Panc1 (cell line): ENCODE data around the gene POLR3A. TPM values are rescaled to one million over a fixed set of nuclear protein-coding genes. Genes with fewer than 3 reads are reported as not detected.
A peak's percentile ranks its signal among the peaks of the same experiment; 100 is the strongest.

Experiments
- ATAC-seq: fragments of 200-7000 bp; cut with Tn5 transposase; 2 replicates; pipeline ENCODE4 v1.9.1; 2020; ENCODE audit warnings: mild to moderate bottlenecking, moderate library complexity
- BruUV-seq: library from RNA; stranded (reverse); fragments of 400-500 nt; replicated peaks from 2 replicates; lab custom pipeline; 2021; lab: Mats Ljungman, UMichigan
- CTCF ChIA-PET: fragments of 300-600 bp; sonication (Branson Sonifier 250); formaldehyde crosslinking; loops from one replicate; lab custom pipeline; 2022; ENCODE audit warnings: antibody characterized with exemption; lab: Charles Lee
- POLR2A ChIA-PET: fragments of 300-600 bp; sonication (Branson Sonifier 250); formaldehyde crosslinking; loops from one replicate; lab custom pipeline; 2022; ENCODE audit warnings: antibody characterized with exemption; lab: Charles Lee
- DNase-seq: peaks from one replicate; pipeline ENCODE4 v3.0.0-alpha.2; 2010; ENCODE audit warnings: low read depth, low spot score
- H3K27ac ChIP-seq: 2 replicates; pipeline ENCODE4 v1.5.1; 2011; ENCODE audit warnings: mild to moderate bottlenecking, low read length, inconsistent platforms
- H3K27me3 ChIP-seq: fragments of 200-500 bp; sonication (Bioruptor generic); 2 replicates; pipeline ENCODE4 v1.6.0; 2014; ENCODE audit warnings: low read length, inconsistent platforms; ENCODE audit not compliant: control insufficient read depth, insufficient read depth
- H3K36me3 ChIP-seq: fragments of 200-500 bp; sonication (Bioruptor generic); 2 replicates; pipeline ENCODE4 v1.5.1; 2014; ENCODE audit warnings: inconsistent platforms, mild to moderate bottlenecking, low read length, moderate library complexity; ENCODE audit not compliant: control insufficient read depth, insufficient read depth
- H3K4me1 ChIP-seq: 2 replicates; pipeline ENCODE4 v1.5.1; 2011; ENCODE audit warnings: inconsistent platforms, mild to moderate bottlenecking, low read length, moderate library complexity; ENCODE audit not compliant: control insufficient read depth, insufficient read depth
- H3K4me3 ChIP-seq, 2 experiments: 2 replicates each; pipeline ENCODE4 v1.5.1; 2011 to 2012; ENCODE audit warnings: low read depth in 2 of 2, low read length in 2 of 2, mild to moderate bottlenecking in 2 of 2, inconsistent platforms in 1 of 2, moderate library complexity in 1 of 2
- H3K9me3 ChIP-seq: fragments of 200-500 bp; sonication (Bioruptor generic); 2 replicates; pipeline ENCODE4 v1.5.1; 2014; ENCODE audit warnings: low read depth, mild to moderate bottlenecking, inconsistent platforms, low read length, moderate library complexity; ENCODE audit not compliant: control insufficient read depth, insufficient read depth
- POLR2AphosphoS5 ChIP-seq: IDR thresholded peaks from 2 replicates; pipeline ENCODE4 v1.6.1; 2012; ENCODE audit warnings: mild to moderate bottlenecking, low read depth, low read length, moderate library complexity
- SIN3A ChIP-seq: IDR thresholded peaks from 2 replicates; pipeline ENCODE4 v1.6.1; 2012; ENCODE audit warnings: low read depth, mild to moderate bottlenecking, low read length, moderate library complexity, borderline replicate concordance; ENCODE audit not compliant: insufficient read depth
- TCF7L2 ChIP-seq: IDR thresholded peaks from 2 replicates; pipeline ENCODE4 v1.6.1; 2011; ENCODE audit warnings: mild to moderate bottlenecking, low read depth, low read length, inconsistent platforms
- in situ Hi-C: cut with HindIII; loops from 2 replicates; pipeline ENCODE4 v1.10.0; 2016; ENCODE audit warnings: low sequenced_read_pairs, low pct_unique_long_range_greater_than_20kb
- intact Hi-C: fragments of 100-400 bp; cut with micrococcal nuclease; formaldehyde crosslinking; loops from one replicate; pipeline ENCODE4 v1.10.0; 2022; ENCODE audit not compliant: unreplicated experiment
- total RNA-seq: library from RNA; stranded (reverse); gene quantifications from one replicate; pipeline ENCODE4 v1.2.1, GENCODE V29; 2021; ENCODE audit not compliant: unreplicated experiment
- TF ChIP-seq, protein P1 (sequence below): fragments of 450-650 bp; IDR thresholded peaks from 2 replicates; pipeline ENCODE4 v1.5.1; 2017; ENCODE audit warnings: mild to moderate bottlenecking
- TF ChIP-seq, protein P2 (sequence below), 2 experiments: IDR thresholded peaks; 2 replicates each; pipeline ENCODE4 v1.6.1; 2011 to 2012; ENCODE audit warnings: low read depth in 2 of 2, control low read depth in 1 of 2, low read length in 1 of 2, mild to moderate bottlenecking in 1 of 2, moderate library complexity in 1 of 2; ENCODE audit not compliant: insufficient read depth in 1 of 2

POLR3A gene
- total RNA-seq, 1 experiment from 2014 or later = 26.3 TPM

DNA sequence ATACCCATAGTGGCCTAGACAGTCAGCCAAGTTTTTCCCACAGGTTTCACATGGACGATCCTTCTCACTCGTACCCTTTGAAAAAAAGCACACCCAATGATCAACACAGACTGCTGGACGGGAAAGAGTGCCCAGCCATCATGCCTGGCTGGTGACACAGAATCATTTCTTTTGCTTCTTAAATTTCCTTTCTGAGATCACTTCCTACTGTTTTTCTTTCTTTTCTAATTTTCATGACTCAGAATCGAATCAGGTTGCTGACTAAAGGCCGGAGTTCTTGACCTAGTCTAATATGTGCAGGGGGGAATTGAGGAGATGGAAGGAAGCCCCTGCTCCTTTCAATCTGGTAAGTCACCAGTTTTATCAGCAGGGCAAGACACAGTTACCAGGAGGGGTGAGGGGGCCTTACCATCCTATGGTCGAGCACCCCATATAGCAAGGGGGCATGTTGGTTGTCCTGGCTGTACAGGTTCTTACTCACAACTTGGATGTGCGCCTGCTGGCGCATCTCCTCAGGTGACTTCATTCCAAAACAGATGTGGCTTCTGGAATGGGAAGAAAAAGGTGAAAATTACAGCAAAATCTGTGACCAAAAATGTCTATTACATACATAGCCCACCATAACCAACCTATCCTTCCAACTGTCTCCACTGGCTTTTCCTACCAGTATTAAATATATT is 3.5 kb downstream of the POLR3A start:
- no peaks in the 10 kb centered on the region for H3K27me3 ChIP-seq
- no peaks in the 10 kb centered on the region for H3K9me3 ChIP-seq
- peaks cover 27% of the 10 kb centered on the region for H3K36me3 ChIP-seq
- ChIA-PET POLR2A (no interaction called here), CTCF (no interaction called here)
- ATAC-seq = no peak
- TF ChIP-seq POLR2AphosphoS5 (no peak), TCF7L2 (no peak), SIN3A (no peak)
- TF ChIP-seq, protein P1, sequence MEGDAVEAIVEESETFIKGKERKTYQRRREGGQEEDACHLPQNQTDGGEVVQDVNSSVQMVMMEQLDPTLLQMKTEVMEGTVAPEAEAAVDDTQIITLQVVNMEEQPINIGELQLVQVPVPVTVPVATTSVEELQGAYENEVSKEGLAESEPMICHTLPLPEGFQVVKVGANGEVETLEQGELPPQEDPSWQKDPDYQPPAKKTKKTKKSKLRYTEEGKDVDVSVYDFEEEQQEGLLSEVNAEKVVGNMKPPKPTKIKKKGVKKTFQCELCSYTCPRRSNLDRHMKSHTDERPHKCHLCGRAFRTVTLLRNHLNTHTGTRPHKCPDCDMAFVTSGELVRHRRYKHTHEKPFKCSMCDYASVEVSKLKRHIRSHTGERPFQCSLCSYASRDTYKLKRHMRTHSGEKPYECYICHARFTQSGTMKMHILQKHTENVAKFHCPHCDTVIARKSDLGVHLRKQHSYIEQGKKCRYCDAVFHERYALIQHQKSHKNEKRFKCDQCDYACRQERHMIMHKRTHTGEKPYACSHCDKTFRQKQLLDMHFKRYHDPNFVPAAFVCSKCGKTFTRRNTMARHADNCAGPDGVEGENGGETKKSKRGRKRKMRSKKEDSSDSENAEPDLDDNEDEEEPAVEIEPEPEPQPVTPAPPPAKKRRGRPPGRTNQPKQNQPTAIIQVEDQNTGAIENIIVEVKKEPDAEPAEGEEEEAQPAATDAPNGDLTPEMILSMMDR = no peak
- TF ChIP-seq, protein P2, sequence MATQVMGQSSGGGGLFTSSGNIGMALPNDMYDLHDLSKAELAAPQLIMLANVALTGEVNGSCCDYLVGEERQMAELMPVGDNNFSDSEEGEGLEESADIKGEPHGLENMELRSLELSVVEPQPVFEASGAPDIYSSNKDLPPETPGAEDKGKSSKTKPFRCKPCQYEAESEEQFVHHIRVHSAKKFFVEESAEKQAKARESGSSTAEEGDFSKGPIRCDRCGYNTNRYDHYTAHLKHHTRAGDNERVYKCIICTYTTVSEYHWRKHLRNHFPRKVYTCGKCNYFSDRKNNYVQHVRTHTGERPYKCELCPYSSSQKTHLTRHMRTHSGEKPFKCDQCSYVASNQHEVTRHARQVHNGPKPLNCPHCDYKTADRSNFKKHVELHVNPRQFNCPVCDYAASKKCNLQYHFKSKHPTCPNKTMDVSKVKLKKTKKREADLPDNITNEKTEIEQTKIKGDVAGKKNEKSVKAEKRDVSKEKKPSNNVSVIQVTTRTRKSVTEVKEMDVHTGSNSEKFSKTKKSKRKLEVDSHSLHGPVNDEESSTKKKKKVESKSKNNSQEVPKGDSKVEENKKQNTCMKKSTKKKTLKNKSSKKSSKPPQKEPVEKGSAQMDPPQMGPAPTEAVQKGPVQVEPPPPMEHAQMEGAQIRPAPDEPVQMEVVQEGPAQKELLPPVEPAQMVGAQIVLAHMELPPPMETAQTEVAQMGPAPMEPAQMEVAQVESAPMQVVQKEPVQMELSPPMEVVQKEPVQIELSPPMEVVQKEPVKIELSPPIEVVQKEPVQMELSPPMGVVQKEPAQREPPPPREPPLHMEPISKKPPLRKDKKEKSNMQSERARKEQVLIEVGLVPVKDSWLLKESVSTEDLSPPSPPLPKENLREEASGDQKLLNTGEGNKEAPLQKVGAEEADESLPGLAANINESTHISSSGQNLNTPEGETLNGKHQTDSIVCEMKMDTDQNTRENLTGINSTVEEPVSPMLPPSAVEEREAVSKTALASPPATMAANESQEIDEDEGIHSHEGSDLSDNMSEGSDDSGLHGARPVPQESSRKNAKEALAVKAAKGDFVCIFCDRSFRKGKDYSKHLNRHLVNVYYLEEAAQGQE (IDR thresholded peaks at IDR 0.05; ENCODE audit: insufficient read depth in 1 of 2, low read depth in 2 of 2, low read length in 1 of 2) = no peak
- no peak overlapping the region for H3K27ac ChIP-seq
- BruUV-seq = no TSS peak
- no peak overlapping the region for H3K4me3 ChIP-seq
- H3K4me1 ChIP-seq = peaks cover 11% of the 10 kb centered on the region
- intact Hi-C loops = no loop called here
- in situ Hi-C loops = no loop called here
- DNase-seq = peak; percentile 86

DNA sequence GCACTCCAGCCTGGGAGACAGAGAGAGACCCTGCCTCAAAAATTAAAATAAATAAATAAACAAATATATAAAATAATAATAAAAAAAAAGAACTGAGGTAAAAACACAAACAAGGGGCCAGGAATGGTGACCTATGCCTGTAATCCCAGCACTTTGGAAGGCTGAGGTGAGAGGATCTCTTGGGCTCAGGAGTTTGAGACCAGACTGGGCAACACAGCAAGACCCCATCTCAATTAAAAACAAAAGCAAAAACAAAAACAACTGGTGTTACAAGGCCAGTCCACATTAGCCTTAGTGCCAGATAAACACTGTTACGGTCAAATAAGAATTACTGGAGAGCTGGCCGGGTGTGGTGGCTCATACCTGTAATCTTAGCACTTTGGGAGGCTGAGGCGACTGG is 5.6 kb downstream of the POLR3A start:
- Histone ChIP-seq H3K36me3 (peaks cover 37% of the 10 kb centered on the region), H3K27me3 (no peaks in the 10 kb centered on the region), H3K4me3 (no peak overlapping the region), H3K27ac (no peak overlapping the region), H3K9me3 (no peaks in the 10 kb centered on the region), H3K4me1 (peaks cover 6% of the 10 kb centered on the region; the same call in 1 of the 2 replicates)
- ChIA-PET POLR2A (no interaction called here), CTCF (interaction anchor here (0.7 kb wide), 1 partner anchor 309 kb away, joined by 15 read pairs; no protein-coding TSS in a partner anchor)
- TF ChIP-seq TCF7L2 (no peak), SIN3A (no peak), POLR2AphosphoS5 (no peak)
- TF ChIP-seq, protein P2 (IDR thresholded peaks at IDR 0.05; ENCODE audit: insufficient read depth in 1 of 2, low read depth in 2 of 2, low read length in 1 of 2) = no peak
- TF ChIP-seq, protein P1 = no peak
- intact Hi-C loops = no loop called here
- DNase-seq (no peak), ATAC-seq (no peak)
- BruUV-seq = no TSS peak
- in situ Hi-C loops = no loop called here
